T-helper 1 cell treated with Interleukin-12 subunit alpha and Interleukin-12 subunit beta and Interleukin-4 antibody, amounts not matched to agents 30 ng/mL and 1 ng/mL, for 36 hours (primary cell): Measurements from ENCODE around the gene EEF1E1. TPM values are rescaled to one million over a fixed set of nuclear protein-coding genes. Genes with fewer than 3 reads are reported as not detected.

Source experiments
- intact Hi-C: fragments of 100-400 bp; cut with micrococcal nuclease; formaldehyde crosslinking; loops from one replicate; pipeline ENCODE4 v1.15.1; 2024
- total RNA-seq: library from RNA; stranded (reverse); gene quantifications from 2 replicates; pipeline ENCODE4 v1.2.3, GENCODE V29; 2022

The EEF1E1 gene
- total RNA-seq, 1 donor from 2014 or later: 43.5 TPM

- intact Hi-C loops: no loop called here
These were observed 13.5 kb downstream of the EEF1E1 start for GRCh38 chr6:8088886-8089285.

- intact Hi-C loops: no loop called here
These were observed 14.2 kb downstream of the EEF1E1 start for GRCh38 chr6:8087870-8088754.

- intact Hi-C loops: no loop called here
These were observed 15.5 kb downstream of the EEF1E1 start for GRCh38 chr6:8086755-8087306.

GRCh38 chr6:8085053-8085511, 17.3 kb downstream of the EEF1E1 start:
- intact Hi-C loops: no loop called here

GRCh38 chr6:8084586-8084985, 17.8 kb downstream of the EEF1E1 start:
- intact Hi-C loops: no loop called here

GRCh38 chr6:8082954-8083858, 19.1 kb downstream of the EEF1E1 start:
- intact Hi-C loops: loop anchor here (2.0 kb wide), 1 partner anchor 18 kb away; the partner anchor contains the start of gene BLOC1S5

- intact Hi-C loops: loop anchor here (2.0 kb wide), 1 partner anchor 18 kb away; the partner anchor contains the start of gene BLOC1S5
These were observed 19.8 kb downstream of the EEF1E1 start for GRCh38 chr6:8082572-8082953.

- intact Hi-C loops: no loop called here
These were observed 21.8 kb downstream of the EEF1E1 start for GRCh38 chr6:8080362-8081151.

GRCh38 chr6:8079126-8079525, 23.2 kb downstream of the EEF1E1 start:
- intact Hi-C loops: no loop called here

GRCh38 chr6:8077991-8078390, 24.4 kb downstream of the EEF1E1 start:
- intact Hi-C loops: no loop called here

- intact Hi-C loops: no loop called here
These were observed 26.6 kb downstream of the EEF1E1 start for GRCh38 chr6:8075704-8076103.

GRCh38 chr6:8075185-8075584, 27.2 kb downstream of the EEF1E1 start:
- intact Hi-C loops: no loop called here

GRCh38 chr6:8074213-8074612, 28.1 kb downstream of the EEF1E1 start:
- intact Hi-C loops: no loop called here

GRCh38 chr6:8073758-8074157, 28.6 kb downstream of the EEF1E1 start:
- intact Hi-C loops: no loop called here

- intact Hi-C loops: no loop called here
These were observed 31.6 kb downstream of the EEF1E1 start for GRCh38 chr6:8070718-8071117.

- intact Hi-C loops: loop anchor here (10.0 kb wide), 2 partner anchors 795 to 925 kb away; no protein-coding TSS in a partner anchor
These were observed 32.6 kb downstream of the EEF1E1 start for GRCh38 chr6:8069631-8070284.

- intact Hi-C loops: loop anchor here (10.0 kb wide), 2 partner anchors 794 to 924 kb away; no protein-coding TSS in a partner anchor
These were observed 33.2 kb downstream of the EEF1E1 start for GRCh38 chr6:8069151-8069550.

- intact Hi-C loops: loop anchor here (10.0 kb wide), 2 partner anchors 791 to 921 kb away; no protein-coding TSS in a partner anchor
These were observed 36.2 kb downstream of the EEF1E1 start for GRCh38 chr6:8066108-8066507.

- intact Hi-C loops: loop anchor here (2.0 to 10.0 kb wide), 3 partner anchors 17 to 921 kb away; no protein-coding TSS in a partner anchor
These were observed 36.8 kb downstream of the EEF1E1 start for GRCh38 chr6:8065519-8065911.
